HG03571 (cell line): ENCODE results near the gene SASH1.

Experiments
- ATAC-seq: cut with Tn5 transposase; IDR thresholded peaks from one replicate; pipeline ENCODE4 v1.9.1; 2021; ENCODE audit not compliant: unreplicated experiment

SASH1 gene

GRCh38 chr6:148516617-148517016, 174.0 kb downstream of the SASH1 start:
- ATAC-seq, result no peak

GRCh38 chr6:148517470-148517869, 174.8 kb downstream of the SASH1 start:
- no peak for ATAC-seq

- ATAC-seq, result no peak
Observed at GRCh38 chr6:148518511-148519156, 176.0 kb downstream of the SASH1 start.

GRCh38 chr6:148520109-148520841, 177.6 kb downstream of the SASH1 start:
- peak; percentile 96 for ATAC-seq

GRCh38 chr6:148521158-148521557, 178.5 kb downstream of the SASH1 start:
- no peak for ATAC-seq

- no peak for ATAC-seq
Observed at GRCh38 chr6:148521586-148521985, 178.9 kb downstream of the SASH1 start.

GRCh38 chr6:148523048-148523447, 180.4 kb downstream of the SASH1 start:
- no peak for ATAC-seq

GRCh38 chr6:148523551-148523950, 180.9 kb downstream of the SASH1 start:
- no peak for ATAC-seq

GRCh38 chr6:148524471-148524882, 181.8 kb downstream of the SASH1 start:
- ATAC-seq, result no peak

- no peak for ATAC-seq
Observed at GRCh38 chr6:148524976-148525375, 182.3 kb downstream of the SASH1 start.

- ATAC-seq, result no peak
Observed at GRCh38 chr6:148525453-148525852, 182.8 kb downstream of the SASH1 start.

- no peak for ATAC-seq
Observed at GRCh38 chr6:148526145-148526544, 183.5 kb downstream of the SASH1 start.

- no peak for ATAC-seq
Observed at GRCh38 chr6:148528292-148528691, 185.7 kb downstream of the SASH1 start.

- ATAC-seq, result no peak
Observed at GRCh38 chr6:148529010-148529409, 186.4 kb downstream of the SASH1 start.

- no peak for ATAC-seq
Observed at GRCh38 chr6:148530394-148530953, 187.8 kb downstream of the SASH1 start.

- ATAC-seq, result no peak
Observed at GRCh38 chr6:148530976-148531375, 188.3 kb downstream of the SASH1 start.

- no peak for ATAC-seq
Observed at GRCh38 chr6:148532698-148533097, 190.1 kb downstream of the SASH1 start.

GRCh38 chr6:148533309-148534107, 190.9 kb downstream of the SASH1 start:
- ATAC-seq, result no peak

- no peak for ATAC-seq
Observed at GRCh38 chr6:148534871-148535270, 192.2 kb downstream of the SASH1 start.

GRCh38 chr6:148535381-148535780, 192.7 kb downstream of the SASH1 start:
- no peak for ATAC-seq

GRCh38 chr6:148535976-148536375, 193.3 kb downstream of the SASH1 start:
- ATAC-seq, result no peak
